Glomerular visceral epithelial cell (primary cell): ENCODE results near the gene RPL3.

Source experiments
- DNase-seq: peaks from one replicate; pipeline ENCODE4 v3.0.0-alpha.2; 2016; ENCODE audit errors: extremely low spot score

The RPL3 gene

DNA sequence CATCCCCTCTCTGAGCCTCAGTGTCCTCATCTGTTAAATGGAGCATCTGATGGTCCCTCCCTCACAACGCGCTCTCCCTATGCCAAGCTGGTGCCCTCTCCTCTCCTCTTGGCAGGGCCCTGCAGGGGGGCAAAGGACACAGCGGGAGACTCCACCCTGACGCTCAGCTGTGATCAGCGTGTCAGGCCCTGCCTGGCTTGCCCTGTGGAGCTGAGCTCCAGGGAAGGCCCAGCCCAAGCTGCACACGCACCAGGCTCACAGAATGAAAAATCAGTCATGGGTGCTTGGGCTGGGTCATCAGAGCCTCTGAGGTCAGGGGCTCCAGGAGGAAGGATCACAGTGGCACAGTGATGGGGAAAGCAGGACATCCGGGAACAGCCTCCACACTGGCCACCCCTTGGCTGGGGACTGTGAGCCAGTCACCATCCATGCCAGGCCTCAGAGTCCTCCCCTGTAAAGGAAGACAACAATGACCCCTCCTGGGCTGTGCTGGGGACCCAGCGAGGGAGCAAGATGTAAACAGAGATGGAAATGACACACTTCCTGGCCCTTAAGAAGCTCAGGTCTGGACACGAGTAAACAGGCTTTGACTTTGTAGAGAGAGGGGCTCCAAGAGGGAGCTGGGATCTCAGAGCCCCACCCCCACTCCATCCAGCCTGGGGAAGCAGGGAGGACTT lies 36.6 kb downstream of the RPL3 start:
- peak; percentile 52 for DNase-seq

DNA sequence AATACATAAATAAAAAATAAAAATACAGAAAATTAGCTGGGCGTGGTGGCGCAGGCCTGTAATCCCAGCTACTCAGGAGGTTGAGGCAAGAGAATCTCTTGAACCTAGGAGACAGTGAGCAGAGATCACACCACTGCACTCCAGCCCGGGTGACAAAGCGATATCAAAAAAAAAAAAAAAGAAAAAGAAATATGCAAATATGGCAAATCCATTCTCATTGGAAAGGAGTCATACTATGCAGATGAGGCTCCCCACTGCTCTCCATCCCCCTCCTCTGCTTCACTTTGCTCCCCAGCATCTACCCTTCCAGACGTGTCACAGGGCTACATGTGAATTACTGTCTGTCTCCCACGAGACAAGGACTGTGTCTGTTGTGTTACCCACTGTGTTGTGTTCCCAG lies 38.3 kb downstream of the RPL3 start:
- DNase-seq: no peak

DNA sequence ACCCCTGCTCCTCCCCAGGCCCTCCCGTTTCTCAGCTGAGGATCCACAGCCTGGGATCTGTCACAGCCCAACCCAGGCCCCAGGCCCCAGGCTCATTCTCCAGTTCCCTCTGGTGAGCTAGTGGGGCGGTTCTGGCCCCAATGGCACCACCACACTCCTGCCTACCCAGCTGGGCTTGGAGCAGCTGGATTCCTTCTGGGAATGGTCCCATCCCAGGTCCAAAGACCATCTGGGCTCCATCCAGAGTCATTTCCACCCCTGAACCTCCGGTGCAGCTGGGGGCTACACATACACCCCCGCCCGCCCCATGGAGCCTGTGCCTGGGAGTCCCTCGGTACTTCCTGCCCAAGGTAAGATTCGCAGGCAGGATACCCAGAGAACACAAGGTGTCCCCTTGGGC lies 39.2 kb downstream of the RPL3 start:
- no peak for DNase-seq

DNA sequence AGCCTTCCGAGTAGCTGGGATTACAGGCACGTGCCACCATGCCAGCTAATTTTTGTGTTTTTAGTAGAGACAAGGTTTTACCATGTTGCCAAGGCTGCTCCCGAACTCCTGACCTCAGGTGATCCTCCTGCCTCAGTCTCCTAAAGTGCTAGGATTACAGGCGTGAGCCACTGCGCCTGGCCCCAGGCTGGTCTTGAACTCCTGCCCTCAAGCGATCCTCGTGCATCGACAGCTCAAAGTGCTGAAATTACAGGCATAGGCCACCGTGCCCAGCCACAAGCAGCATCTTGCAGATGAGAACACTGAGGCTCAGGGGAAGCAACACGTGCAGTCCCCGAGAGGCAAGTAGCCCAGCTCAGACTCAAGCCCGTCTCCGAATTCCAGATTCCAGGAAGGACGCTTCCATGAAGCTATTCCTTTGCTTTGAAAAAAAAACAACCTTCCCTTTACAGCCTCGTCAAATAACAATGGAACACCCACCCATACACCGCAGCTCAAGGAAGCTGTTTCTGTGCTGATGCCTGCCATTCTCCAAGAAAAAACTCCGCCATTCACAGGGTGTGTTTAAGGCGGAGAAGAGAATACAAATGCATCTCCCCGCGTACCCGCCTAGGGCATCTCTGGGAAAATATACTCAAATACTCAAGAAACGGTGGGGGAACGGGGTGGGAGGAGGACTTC lies 40.1 kb downstream of the RPL3 start:
- DNase-seq: no peak

DNA sequence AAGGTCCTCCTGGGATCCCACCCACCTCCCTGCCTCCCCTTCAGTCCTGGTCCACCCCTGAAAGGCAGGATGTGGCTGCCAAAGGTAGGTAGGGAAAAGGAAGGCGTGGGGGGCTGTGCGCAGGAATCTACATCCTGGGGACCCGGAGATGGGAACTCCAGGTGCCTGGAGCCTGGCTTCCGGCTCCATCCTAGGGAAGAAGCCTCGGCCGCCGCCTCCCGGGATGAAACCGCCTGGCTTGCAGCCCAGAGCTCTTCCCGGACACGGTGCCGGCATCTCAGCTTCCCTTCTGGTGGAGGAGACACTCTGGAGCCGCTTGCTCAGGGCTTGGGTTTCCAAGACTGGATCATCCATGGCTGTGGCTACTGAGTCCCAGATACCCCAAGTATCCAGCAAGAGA lies 41.4 kb downstream of the RPL3 start:
- peak; percentile 66 for DNase-seq

DNA sequence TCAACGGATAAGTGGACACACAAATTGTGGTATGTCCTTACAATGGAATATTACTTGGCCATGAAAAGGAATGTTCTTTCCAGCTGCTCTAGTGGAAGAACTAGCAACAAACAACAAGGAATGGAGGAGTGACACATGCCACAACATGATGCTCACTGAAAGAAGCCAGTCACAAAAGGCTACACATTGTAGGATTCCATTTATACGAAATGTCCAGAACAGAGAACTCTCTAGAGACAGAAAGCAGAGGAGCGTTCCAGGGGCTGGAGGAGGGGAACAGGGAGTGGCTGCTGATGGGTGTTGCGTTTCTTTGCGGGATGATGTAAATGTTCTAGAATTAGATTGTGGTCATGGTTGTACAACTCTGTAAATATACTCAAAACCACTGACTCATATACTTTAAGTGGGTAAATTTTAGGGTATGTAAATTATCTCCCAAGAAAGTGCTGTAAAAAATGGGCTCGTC lies 42.2 kb downstream of the RPL3 start:
- peak; percentile 71 for DNase-seq

DNA sequence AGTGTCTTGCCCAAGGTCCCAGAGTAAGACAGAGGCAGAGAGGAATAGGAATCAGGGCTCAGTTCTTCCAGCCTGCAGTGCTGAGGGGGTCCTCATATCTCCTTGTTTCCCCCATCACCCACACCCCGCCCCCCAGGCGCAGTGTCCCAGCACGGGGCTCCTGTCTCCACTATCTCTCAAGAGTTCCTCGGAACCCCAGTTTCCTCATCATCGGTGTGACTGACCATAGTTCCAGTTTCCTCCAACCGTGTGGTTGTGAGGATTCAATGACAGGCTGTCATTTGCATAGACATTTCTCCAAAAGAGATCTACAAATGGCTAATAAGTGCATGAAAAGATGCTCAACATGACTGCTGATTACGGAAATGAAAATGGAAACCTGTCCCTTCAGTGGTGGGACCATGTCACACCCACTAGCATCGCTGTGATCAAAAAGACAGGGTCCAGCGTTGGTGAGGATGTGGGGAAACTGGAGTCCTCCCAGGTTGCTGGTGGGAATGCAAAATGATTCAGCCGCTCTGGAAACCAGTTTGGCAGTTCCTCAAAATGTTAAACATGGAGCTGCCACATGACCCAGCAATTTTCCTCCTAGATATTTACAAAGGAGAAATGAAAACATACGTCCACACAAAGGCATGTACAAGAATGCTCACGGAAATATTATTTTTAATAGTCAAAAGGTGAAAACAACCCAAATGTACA lies 42.8 kb downstream of the RPL3 start:
- no peak for DNase-seq

DNA sequence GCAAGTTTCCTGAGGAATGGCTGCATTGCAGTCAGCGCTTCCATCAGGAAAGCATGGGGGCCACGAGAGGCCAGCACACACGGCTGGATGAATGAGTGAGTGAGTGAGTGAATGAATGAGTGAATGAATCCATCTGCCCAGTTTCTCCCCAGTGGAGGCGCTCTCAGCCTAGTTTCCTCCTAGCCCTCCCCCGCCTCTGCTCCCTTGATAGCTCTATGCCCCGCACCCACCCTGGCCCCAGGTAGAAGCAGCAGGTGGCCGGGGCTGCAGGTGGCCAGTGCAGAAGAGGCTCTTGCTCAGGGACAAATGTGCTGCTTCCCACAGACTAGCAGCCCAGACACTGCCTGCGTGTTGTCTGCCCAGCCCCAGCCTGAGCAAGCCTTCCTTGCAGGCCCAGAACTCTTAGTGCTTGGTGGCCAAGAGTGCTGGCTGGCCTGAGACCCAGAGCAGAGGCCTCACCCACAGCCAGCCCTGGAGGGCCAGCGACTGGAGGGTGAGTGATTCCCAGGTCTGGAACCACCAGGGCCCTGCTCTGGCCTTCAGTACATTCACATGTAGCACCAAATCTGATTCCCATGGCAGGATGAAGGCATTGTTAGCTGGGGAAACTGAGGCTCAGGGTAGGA lies 43.5 kb downstream of the RPL3 start:
- no peak for DNase-seq

DNA sequence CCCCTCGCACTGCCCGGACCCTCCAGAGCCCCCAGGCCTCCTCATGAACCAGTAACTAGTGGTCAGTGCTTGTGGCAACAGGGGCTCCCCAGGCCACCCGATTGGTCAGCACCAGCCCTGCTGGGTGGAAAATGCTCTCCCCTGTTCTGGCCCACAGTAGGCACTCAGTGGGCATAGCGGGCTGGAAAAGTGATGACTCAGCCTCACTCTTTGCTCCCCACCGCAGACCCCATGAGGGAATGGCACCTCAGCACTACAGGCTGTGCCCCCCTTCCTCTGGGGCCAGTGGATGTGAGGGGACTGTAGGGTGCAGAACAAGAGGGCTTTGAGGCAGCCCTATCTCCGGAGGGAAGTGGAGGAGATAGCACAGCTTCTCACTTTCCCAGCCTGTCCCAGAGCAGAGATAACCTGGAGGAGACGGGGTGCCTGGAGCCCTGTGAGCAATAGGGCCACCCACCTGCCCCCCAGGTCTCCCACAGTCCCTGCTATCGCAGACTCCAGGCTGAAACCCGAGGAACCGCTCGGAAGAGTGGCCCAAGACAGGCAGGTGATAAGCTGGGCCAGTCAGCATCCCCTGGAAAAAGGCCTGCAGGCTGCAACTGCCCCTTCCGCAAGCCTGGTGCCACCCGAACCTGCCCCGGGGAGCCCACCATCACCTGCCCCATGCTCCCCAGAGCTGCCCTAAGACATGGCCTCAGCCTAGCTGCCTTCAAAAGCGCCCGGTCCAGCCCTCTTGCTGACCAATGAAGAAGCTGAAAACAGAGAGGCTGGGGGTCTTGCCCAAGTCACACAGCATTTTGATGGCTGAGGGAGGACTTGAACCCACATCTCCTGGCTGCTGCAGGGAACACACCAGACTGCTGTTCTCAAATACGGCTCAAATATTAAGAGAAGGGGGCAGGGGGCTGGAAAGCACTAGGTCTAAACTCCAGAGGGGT lies 45.2 kb downstream of the RPL3 start:
- no peak for DNase-seq

DNA sequence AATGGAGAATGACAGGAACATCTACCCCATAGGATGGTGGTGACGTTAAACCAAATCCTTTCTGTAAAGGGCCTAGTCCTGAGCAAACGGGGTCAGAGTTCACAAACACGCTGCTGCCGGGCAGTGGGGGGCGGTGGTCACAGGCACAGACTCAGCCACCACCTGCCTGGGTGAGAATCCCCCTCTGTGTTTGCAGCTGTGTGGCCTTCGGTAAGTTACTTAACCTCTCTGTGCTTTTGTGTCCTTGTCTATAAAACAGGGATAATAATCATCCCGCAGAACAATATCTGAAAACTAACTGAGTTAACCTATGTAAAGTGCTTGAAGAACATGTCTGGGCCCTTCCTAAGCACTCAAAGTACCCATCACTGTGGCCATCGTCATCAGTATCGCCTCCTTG lies 48.6 kb downstream of the RPL3 start:
- DNase-seq: no peak

DNA sequence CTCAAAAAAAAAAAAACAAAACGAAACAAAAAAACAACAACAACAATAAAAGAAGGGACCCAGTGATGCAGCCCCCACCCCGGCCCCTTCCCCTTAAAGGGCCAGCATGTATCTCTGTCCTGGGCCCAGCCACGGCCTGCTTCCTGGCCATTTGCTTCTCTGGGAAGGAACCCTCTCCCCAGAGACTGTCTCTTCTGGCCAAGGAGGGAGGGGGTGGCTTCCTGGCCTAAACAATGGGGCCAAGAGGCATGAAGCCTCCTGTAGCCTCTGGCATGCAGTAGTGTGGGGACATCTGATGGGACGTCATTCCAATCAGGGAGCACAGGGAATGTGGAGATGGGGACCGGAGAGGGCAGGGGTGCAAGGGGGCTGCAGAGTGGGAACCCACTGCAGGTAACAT lies 49.1 kb downstream of the RPL3 start:
- no peak for DNase-seq

DNA sequence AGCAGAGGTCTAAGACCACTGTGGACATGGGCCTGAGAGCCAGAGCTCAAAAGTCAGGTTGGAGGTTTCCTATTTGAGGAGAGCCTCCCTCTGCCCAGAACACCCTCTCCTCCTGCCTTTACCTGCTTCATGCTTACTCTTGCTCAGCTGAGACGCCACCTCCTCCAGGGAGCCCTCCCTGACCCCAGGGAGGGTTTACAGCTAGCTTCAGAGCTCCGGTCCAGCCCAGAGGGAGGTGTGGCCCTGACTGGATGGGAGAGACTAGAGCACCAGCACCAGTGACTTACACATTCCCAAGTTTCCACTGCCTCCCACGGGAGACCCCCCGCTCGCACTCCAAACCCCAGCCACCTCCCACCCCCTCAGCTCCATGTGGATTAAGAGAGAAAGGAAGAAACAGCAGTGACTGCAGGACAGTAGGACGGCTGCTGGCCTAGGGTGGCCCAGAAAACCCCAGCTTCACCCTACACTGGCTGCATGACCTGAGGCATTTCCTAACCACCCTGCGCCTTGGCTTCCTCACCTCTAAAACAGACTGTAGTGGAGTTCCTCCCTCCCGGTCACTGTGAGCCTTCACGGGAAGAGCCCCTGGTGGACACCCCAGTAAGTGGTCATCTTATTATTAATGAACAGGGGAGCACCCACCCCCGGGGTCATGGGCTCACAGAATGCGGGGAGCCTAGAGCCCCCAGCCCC lies 50.2 kb downstream of the RPL3 start:
- DNase-seq: no peak

DNA sequence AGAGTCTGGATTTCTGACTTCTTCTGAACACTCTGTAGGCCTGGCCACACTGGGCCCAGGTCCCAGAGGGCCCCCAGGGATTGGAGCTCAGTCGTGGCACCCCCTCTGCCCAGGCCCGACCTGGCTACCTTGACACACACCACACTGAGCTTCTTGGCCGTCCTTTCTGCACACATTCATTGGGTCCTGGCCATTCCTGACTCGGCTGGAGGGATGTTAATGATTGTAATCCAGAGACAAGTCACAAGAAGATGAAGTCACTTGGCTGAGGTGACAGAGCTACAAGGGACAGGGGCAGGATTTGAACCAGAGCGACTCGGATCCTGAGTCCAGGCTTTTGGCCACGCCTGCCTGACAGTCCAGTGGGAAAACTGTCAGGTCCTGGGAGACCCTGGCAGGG lies 50.8 kb downstream of the RPL3 start:
- no peak for DNase-seq

DNA sequence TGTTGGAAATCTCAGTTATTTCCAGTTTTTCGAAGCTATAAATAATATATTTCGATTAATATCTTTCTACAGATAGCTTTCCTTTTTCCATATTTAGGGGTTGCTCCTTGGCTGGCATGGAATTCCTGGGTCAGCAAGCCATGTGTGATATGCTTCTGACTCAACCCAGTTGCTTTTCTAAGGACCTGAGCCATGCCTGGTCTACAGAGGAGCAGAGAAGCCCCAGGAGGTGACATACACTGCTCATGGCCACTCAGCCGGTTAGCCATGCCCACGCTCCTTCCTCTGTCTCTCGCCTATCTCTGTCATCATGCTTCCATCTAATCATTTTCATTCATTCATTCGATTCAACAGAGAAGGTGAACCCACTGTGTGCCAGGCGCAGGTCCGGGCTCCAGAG lies 51.4 kb downstream of the RPL3 start:
- peak; percentile 40 for DNase-seq

DNA sequence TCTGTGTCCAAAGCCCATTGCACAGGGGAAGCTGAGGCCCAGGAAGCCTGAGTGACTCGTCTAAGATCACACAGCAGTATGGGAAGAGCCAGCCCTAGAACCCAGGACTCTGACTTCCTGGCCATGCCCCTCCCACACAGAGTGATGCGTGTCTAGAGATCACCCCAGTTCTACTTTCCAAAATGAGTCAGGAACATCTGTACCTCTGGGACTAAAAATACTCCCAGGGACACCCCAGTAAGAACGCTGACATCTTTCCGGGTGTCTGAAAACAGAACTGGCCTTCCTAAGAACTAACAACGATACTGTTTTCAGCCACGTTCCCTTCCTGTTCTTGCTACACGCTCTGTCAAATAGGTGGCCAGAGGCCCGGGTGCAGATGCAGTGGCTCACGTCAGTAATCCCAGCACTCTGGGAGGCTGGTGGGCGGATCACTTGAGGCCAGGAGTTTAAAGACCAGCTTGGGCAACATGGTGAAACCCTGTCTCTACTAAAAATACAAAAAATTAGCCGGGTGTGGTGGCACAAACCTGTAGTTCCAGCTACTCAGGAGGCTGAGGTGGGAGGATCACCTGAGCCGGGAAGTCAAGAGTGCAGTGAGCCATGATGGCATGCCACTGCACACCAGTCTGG lies 52.9 kb downstream of the RPL3 start:
- no peak for DNase-seq

DNA sequence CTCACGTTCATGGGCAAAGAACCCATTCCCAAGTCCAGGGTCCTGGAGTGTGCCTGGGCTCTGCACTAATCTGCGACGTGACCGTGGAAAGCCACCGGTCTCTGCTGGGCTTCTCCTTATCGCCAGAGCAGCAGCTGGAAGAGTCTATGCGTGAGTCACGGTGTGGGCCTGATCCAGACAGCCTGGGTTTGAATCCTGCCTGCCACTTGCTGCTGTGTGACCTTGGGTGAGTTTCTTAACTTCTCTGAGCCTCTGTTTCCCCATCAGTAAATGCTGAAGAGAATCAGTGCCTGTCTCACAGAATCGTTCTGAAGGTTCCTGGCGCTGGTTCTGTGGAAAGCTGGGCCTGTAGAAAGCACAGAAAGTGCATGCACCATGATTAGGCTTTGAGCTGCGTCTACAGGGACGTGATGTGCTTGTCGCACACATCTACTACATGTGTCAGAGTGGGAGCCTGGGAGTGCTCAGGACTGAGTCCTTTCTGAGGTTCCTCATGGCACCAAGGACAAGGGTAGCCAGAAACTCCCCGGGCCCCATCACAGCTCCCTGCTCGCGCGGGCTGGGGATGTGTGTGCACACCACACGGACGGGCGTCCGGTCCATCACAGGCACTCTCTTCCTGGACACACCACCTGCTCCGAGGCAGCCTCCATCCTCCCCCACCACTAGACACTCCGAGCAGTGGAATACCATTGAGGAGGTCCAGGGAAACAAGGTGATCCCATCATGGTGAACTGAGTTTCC lies 54.1 kb downstream of the RPL3 start:
- no peak for DNase-seq

DNA sequence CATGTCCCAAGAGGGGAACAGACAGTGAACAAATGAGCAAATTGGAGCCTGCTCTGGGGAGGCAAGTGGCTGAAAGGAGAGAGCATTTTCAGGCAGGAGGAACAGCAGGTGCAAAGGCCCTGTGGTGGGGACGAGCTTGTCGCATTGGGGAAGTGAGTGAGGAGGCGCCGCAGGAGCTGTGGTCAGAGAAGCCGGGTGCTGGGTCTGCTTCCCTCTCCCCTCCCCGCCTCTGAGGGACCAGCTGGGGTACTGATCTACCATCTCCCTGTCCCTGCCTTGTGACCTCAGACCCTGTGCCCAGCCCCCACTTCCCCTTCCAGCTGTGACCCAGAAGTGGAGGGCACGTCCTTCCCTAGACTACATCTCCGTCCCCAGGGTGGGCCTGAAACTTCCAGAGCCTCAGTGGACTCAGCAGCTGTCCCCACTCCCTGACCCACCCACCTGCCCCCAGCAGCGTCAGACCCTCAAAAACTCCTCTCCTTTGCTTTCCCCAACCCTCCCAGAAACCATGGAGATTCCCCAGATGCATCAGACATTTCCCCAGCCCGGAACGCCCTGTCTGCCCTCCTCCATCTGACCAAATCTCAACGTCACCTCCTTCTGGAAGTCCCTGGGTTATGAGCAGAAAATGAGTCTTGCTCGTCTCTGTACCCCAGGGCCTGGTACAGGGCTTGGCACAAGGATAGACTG lies 54.9 kb downstream of the RPL3 start:
- DNase-seq: no peak

DNA sequence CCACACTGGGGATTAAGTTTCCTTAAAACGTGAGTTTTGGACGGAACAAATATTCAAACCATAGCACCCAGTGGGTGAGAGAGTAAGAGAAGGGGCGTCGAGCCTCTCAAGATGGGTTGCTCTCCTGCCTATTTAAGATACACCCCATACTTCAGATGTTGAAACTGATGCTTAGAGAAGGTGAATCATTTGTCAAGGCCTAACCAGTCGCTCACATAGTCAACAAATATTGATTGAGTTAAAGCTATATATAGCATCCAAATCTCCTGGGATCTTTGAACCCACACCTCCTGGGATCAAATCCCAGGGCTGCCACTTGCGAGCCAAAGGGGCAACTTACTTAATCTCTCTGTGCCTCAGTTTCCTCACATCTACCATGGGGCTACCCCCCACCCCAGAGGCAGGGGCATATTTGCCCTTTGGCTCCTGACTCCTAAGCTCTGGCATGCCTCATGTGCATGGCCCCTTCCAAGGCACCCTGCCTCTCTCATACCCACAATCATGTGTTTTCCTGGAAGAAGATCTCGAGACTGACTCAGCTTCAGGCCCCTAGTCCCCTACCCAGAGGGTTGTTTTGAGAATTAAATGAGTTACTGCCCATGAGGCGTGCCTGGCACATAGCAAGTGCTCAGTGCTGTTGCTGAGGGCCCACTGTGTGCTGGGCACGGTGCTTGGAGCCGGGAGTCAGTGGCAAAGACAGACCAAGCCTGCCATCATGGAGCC lies 55.6 kb downstream of the RPL3 start:
- DNase-seq: no peak
